HG02938 (cell line): ENCODE results near the gene JMJD4.

Experiments
- ATAC-seq: cut with Tn5 transposase; IDR thresholded peaks from one replicate; pipeline ENCODE4 v1.9.1; 2021; ENCODE audit warnings: mild to moderate bottlenecking, moderate library complexity; ENCODE audit not compliant: unreplicated experiment

JMJD4 gene, protein sequence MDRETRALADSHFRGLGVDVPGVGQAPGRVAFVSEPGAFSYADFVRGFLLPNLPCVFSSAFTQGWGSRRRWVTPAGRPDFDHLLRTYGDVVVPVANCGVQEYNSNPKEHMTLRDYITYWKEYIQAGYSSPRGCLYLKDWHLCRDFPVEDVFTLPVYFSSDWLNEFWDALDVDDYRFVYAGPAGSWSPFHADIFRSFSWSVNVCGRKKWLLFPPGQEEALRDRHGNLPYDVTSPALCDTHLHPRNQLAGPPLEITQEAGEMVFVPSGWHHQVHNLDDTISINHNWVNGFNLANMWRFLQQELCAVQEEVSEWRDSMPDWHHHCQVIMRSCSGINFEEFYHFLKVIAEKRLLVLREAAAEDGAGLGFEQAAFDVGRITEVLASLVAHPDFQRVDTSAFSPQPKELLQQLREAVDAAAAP

DNA sequence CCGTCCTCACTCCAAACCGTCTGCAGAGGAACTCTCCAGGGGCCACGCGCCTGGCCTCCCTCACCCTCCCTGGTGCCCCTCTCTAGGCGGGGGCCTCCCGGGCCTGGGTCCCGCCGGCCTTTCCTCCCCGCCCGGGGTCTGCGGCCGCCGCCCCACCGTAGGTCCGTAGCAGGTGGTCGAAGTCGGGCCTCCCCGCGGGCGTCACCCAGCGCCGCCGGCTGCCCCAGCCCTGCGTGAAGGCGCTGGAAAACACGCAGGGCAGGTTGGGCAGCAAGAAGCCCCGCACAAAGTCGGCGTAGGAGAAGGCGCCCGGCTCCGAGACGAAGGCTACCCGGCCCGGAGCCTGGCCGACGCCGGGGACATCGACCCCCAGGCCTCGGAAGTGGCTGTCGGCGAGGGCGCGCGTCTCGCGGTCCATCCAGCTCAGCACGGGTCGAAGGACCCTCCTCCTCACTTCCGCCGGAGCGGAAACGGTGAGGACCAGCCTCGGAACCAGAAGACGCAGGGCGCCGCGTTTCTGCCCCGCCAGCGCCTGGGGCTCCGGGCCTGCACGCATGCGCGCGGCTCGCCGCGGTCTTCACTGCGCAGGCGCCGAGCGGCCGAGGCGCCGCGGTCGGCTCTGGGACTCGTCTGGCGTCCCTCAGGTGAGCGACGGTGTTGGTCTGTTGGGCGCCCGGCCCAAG, at the start of gene JMJD4, which contains the start of gene SNAP47:
JMJD4 (minus strand) TSS at position 447 of the 683 bp plus-strand sequence; CDS start at position 418, 29 bp downstream.
SNAP47 (plus strand) TSS at position 580 of the 683 bp plus-strand sequence. CDS start 12,302 bp downstream, outside the sequence.
- peak; percentile 94 for ATAC-seq

DNA sequence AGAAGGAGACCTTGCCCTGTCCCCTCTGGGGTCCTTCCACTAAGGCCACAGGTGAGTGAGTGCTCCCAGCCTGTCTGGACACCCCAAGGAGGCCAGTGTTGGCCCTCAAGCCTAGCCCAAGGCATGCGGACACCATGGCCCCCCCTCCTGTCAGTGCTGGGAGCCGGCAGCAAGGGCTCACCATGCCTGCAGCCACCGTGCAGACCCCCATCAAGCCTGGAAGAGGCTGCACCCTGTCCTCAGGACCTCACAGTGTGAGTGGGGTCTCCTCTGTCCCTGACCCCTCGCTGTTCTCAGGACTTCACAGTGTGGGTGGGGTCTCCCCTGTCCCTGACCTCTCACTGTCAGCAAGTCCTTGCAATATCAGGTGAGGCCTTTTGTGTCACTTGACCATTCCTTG, 47.1 kb upstream of the JMJD4 start:
- ATAC-seq = no peak

DNA sequence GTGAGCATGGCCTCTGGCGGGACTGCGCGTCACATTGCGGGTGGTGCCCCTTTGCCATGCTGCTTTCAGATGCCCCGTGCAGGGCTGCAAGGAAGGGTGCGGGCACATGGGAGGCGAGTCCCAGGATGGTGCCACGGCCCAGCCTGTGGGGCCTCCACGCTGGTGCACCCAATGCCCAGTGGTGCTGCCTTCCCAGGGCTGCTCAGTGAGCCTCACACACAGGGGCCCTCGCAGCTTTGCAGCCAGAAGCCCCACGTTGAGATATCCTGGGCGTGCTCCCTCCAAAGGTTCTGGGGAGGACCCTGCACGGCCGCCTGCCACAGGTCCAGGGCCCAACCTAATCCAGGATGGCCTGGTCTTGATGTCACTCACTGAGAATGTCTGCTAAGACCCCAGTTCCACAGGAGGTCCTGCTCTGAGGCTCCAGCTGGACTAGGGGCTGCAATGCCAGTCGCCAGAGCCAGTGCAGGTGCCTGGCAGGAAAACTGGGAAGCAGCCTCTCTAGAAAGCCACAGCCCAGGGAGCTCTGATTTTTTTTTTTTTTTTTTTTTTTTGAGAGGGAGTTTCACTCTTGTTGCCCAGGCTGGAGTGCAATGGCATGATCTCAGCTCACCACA, 46.3 kb upstream of the JMJD4 start:
- ATAC-seq = no peak

DNA sequence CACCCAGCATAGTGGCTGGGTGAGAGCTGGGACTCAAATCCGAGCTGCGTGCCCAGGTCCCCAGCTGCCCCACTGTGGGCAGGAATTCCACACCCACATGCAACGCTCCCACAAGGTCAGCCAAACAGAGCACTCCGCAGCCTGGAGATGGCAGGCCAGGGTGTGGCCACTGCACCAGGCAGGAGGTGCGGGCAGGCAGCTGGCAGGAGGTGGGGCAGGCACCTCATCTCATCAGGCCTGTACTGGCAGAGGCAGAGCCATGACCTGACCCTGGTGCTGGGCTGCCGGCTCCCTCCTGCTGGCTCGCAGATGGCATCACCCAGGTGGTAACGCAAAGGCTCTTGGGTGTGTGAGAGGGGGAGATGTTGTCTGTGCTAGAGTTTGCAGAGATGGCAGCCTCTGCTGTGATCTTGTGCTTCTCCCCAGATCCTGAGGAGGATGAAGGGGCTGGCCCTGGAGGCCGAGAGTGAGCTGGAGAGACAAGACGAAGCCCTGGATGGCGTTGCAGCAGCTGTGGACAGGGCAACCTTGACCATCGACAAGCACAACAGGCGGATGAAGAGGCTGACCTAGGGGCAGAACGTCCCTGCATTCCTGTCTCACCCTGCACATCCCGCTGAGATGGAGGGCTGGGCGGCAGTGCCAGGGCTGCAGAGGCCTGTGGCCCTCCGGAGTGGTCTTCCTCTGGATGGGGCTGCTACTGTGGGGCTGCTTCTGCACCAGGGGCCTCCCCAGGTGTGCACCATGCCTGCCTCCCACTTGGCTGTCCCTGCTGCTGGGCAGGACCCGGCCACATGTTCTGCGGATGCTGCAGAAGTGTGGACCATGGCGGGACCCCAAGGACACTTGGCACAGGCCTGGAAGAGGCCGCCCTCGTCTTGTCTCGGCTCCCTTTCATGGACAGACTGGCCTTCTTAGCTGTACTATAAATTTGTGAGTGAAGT, 45.3 kb upstream of the JMJD4 start:
- no peak for ATAC-seq

DNA sequence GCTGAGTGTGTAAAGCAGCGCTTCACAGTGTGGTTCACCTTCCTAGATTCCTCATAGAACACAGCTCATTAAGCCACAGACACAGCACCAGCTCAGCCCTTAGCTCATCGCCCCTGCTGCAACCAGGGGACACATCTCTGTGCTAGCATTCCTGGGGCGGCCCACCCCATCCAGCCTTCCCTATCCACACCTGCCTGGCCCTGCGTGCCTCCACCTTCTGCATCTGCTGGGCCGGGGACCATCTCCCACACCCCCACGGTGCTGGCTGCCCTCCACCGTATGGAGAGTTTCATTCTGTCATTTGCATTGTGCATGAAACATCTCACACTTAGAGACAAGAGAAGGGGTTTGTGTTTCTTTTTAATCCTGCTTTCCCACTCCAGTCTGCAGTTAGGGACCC, 44.6 kb upstream of the JMJD4 start:
- no peak for ATAC-seq

DNA sequence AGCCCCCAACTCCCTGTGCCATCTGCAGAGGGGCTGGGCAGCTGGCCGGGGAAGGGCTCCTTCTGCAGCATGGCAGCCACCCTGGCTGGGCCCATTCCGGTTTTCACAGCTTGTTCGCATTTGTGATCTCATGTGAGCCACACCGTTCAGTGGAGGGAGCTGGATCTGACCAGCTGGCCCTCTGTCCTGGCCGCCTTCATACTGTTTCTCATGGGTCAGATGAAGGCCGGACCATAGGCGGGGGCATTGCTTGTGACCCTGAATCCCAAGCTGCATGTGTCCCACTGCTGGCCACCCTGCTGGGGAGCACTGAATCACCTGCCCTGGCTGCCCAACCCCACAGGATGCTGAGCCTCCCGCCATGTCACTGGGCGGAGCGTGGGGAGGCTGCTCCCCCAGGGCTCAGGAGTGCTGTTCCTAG, 43.9 kb upstream of the JMJD4 start:
- no peak for ATAC-seq

DNA sequence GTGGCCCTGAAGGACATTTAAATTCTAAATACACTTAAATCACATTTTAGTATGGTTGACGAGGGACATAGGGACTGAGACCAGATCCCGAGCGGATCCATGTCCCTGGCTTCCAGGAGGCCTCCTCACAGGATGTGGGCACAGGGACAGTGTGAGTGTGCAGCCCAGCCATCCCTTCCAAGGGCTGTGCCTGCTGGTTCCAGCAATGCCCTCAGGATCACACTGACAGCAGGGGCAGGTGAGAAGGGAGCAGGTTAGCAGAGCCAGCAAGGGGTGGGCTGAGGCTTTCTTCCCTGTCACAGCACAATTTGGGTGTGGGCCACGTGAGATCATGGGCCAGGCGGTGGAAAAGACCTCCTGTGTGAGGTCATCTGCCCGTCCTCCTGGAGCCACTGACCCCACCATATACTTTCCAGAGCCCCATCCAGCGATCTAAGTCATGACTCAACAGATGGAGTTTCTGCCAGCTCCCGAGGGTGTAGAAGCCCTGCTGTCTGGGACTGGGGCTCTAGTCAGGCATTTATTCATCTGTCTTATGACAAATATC, 43.4 kb upstream of the JMJD4 start:
- no peak for ATAC-seq

DNA sequence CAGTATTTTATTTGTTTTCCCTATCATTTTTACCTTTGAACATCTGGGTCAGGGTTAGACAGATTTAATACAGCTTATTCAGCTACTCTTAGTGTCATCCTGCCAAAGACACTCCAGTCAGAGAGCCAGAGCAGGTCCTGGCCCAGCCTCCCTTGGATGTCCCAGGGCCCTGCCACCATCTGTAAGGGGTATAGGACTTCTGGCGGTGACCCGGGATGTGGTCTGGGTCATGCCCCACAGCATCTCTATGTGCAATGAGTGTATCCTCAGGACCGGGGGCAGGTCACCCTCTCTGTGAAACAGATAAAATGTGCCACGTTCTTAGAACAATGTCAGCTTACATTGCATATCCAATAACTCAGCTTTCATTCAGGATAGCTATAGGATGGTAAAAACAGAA, 42.5 kb upstream of the JMJD4 start:
- no peak for ATAC-seq

DNA sequence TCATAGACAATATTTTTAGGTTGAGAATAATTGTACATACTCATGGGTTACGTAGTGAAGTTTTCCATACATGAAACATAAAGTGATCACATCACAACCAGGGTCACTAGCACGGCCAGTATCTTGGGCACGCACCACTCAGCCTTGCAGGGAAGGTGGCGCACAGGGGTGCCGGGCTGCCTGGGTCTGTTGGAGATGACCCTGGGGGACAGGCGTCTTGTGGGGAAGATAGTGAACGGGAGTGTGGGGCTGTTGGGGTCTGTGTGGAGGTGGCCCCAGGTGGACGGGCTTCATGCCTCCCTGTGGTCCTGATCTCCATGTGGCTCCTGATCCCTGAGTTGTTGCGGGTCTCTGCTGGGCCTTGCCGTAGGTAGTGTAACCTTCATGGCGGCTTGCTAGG, 42.1 kb upstream of the JMJD4 start:
- no peak for ATAC-seq

DNA sequence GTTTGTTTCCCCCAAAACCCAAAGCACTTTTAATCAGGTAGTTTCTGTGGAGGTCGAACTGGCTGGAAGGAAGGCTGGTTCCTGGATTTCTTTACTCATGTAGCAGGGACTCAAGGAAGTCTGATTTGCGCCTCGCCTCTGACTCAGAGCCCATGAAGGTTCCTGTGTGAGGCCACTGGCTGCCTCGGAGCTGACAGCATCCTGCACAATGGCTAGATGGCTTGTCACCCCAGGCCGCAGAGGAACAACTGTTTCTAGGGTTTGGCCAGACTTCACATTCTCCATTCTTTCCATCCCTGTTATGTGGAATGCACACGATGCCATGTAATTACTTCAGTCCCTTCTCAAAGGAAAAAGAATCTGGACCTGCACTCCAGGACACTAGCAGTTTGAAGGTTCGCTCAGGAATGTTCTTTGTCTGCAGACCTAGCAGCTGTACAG, 41.2 kb upstream of the JMJD4 start:
- ATAC-seq = no peak

DNA sequence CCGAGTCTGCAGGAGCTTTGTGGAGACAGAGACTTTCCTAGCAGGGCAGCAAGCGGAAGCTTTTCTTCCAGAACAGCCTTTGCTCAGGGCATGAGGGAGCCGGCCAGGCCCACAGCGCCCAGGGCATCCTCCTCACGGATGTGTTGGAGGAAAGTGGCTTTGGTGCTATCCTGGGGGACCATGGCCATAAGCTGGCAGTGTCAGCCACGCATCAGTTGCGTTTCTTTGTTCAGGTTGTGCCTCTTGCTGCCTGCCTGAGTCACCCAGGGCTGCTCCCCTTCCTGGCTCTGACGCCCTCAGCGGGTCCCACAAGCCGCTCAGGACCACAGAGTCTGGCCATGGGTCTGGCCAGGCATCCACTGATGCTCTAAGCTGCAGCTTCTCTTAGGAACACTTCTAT, 40.7 kb upstream of the JMJD4 start:
- ATAC-seq = no peak

DNA sequence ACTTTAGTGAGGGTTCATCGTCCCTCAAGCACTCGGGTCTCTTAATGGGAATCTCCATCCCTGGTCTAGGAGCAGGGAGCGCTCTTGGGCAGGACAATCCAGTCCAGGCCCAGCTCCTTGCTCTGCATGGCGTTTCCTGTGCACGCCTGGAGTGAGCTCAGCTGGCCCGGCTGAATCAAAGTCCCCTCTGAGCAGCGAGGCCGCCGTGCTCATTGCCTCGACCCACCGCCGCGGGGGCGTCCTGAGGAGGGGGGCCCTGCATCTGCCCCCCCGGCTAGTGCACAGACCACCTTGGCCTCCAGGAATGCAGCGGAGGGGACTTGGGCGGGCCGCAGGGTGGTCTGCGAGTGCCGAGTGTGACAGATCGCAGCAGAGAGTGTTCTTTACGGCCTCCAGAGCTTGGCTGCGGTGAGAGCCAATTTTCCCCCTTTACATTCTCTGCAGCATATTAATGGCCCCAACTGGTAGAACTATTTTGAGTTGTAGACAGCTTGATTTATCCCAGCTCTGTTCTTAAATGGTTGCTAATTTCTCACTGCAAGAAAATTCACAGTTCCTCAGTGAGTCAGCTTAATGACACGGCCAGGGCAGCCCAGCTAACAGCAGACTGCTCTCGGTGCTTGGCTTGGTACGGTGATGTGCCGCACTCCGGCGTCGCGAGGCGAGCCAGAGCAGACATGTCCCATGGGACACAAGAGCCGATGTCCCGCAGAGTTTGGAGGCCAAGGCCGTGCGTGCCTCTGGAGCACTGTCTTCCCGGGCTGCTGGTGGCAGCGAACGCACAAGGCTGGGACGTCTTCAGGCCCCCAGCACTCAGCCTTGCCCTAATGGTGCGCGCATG, 39.9 kb upstream of the JMJD4 start:
- ATAC-seq = no peak

DNA sequence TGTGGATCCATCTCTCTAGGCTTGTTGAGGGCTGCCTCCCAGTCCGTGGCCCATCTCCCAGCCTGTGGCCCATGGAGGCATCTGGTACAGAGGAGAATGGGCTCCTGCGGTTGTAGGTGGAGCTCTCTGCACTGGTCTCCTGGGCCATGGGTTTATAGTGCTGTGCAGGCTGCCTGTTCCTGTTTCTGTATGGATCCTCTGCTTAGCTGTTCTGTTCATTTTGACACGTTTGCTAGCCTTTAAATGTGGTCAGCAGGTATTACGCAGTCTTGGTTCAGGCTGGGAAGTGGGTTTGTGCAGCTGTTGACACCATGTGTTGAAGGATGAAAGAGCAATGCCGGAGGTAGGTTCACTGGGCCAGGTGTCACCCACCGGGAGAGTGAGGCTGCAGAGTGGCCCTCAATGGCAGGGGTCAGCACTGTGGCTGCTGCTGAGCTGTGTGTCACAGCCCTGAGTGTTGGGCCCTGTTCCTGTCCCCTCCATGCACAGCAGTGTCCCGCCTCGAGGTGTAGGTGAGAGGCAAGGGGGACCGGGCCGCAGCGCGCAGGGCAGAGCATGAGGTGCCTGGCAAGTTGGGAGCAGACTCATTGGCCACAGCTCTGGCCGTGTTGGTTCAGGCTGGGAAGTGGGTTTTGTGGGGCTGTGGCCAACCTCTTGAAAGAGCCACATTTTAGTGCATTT, 39.1 kb upstream of the JMJD4 start:
- ATAC-seq = no peak

DNA sequence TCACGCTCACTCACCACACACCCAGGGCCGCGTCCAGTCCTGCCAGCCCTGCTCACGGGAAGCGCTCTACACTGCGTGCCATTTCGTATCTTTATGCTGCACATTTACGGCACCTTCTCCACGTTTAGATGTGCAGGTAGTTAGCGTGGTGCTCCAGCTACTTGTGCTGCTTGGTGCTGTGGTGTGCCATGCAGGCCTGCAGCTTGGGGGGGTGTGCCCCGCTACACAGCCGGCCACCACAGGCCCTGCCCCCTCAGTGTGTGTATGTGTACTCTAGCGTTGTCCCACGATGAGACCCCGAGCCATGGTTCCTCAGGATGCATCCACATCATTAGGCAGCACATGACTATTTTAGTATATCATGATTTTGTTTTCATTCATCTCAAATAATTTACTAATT, 38.5 kb upstream of the JMJD4 start:
- no peak for ATAC-seq

DNA sequence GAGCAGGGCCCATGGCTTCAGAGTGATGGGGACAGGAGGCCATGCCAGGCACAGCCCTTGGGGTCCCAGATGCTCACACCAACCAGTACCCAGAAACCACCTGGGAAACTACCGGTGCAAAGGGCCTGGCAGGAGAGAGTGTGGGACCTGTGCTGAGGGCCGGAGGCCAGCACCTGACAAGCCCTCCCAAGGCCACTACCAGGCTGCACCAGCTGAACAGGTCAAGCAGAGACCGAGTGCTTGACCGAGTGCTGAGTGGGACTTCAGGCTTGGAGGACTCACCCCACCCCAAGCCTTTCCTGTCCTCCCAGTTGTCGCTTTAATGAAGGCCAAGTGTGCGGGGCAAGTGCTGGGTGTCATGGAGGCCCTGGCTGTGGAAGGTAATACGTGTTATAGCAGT, 36.7 kb upstream of the JMJD4 start:
- no peak for ATAC-seq

DNA sequence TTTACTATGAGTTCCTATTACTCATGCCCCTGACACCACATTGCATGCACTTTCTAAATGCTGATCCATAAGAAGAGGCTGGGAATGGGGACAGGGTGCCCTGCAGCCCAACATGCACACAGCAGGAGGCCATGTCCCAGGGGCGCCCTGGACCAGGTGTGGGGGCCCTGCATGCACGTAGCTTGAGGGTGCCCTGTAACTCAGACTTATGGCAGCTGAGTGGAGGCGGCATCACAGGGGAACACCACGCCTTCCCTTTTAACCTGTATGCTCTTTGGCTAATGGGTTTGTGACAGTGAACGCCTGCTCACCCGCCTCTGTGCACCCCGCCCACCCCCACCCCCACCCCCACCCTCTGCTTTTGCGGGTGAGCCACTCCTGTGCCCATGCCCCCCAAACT, 36.2 kb upstream of the JMJD4 start:
- no peak for ATAC-seq

DNA sequence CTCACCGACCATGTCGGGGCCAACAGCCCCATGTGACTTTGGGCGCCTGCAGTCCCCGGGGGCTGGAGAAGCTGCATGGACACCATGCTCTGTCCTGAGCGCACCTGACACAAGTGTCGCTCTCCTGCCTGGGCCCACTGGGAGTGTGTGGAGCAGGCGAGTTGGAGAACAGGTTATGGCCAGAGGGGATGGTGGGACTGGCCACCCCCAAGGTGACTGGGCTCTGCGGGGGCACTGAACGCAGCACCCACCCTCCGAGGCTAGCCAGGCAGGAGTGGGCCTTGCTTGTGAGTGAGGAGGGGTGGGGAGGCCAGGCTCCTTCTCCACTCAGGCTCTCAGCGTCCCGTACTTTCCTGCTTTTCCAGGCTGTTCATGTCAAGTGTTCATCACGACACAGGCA, 35.7 kb upstream of the JMJD4 start:
- no peak for ATAC-seq

DNA sequence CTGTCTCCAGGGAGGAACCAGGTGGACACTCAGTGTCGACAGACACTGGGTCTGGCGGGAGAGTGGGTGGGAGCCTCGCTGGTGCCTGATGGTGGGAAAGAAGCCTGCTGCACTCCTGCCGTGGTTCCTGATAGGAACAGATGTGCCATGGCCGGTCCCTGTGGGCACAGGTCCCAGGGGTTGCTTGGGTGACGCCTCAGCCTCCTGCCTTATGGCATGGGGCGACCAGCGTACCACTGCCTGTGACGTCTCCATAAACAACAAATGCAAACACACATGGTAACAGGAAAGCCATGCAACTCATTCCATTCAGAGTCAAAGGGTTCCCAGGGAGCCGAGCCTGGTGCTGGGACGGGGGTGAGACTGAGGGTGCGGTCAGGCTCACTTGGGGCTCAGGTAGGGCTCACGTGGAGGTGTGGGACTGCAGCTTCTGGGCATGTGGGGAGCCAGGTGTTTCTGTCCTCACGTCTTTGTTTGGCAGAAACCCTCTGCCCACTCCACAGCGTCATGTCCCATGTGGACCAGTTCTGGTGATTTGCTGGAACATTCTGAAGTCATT, 34.9 kb upstream of the JMJD4 start:
- no peak for ATAC-seq
